Measurements from ENCODE around the gene BMP15. TPM values are rescaled to one million over a fixed set of nuclear protein-coding genes. Genes with fewer than 3 reads are reported as not detected.

The BMP15 gene
- not detected in 2 replicates for total RNA-seq
- not detected in 2 replicates for polyA plus RNA-seq
- not detected in 2 replicates for polyA plus RNA-seq (2011; cell fraction: cytosol; rRNA removed)
- polyA plus RNA-seq (2011; cell fraction: nucleus; rRNA removed) = not detected in 2 replicates
- not detected in 2 replicates for polyA plus RNA-seq (2012)
- polyA minus RNA-seq = not detected in 2 replicates
- not detected for polyA minus RNA-seq (2011; cell fraction: cytosol; rRNA and poly(A)+ RNA removed)
- polyA minus RNA-seq (2011; cell fraction: nucleus; rRNA and poly(A)+ RNA removed) = not detected in 2 replicates
- Bru-seq, nascent RNA = not detected
- BruChase-seq, experiment 1, labeled RNA remaining after a 6-hour chase = not detected
- BruChase-seq, experiment 2, labeled RNA remaining after a 2-hour chase = not detected
- long read RNA-seq = 0 reads

DNA sequence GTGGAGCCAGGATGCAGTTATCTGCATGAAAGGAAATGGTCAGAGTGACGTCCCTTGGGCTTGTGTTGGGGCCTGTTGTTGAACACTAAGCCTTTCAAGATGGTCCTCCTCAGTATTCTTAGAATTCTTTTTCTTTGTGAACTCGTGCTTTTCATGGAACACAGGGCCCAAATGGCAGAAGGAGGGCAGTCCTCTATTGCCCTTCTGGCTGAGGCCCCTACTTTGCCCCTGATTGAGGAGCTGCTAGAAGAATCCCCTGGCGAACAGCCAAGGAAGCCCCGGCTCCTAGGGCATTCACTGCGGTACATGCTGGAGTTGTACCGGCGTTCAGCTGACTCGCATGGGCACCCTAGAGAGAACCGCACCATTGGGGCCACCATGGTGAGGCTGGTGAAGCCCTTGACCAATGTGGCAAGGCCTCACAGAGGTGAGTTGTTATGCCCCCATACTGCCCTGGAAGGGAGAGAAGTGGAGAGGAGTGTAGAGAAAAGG is at the start of gene BMP15:
Gene BMP15, plus strand, starts transcription at position 51 of the 492 bp plus-strand sequence. Its CDS starts 49 bp downstream, at position 100.
- no peaks in the 10 kb centered on the region for H3K27me3 ChIP-seq (ENCODE audit: control insufficient read depth in 2 of 2, insufficient read depth in 2 of 2, low read length in 2 of 2)
- no peaks in the 10 kb centered on the region for H3K79me2 ChIP-seq (ENCODE audit: control insufficient read depth, insufficient read depth, low read length)
- no TSS peak for BruUV-seq (replicated peaks)
- TF ChIP-seq FOS (IDR thresholded peaks at IDR 0.05; ENCODE audit: borderline replicate concordance, insufficient read depth, low read length) (no peak), JUN (IDR thresholded peaks at IDR 0.05; ENCODE audit: borderline replicate concordance, insufficient read depth, insufficient read length, low read depth) (no peak), MYC (IDR thresholded peaks at IDR 0.05; ENCODE audit: low read depth, low read length) (no peak), GATA2 (IDR thresholded peaks at IDR 0.05; ENCODE audit: insufficient read depth, insufficient read length, low read depth, low read length) (no peak), POLR2AphosphoS5 (IDR thresholded peaks at IDR 0.05; ENCODE audit: insufficient read depth, low read depth, low read length) (no peak), EZH2 (IDR thresholded peaks at IDR 0.05; ENCODE audit: borderline replicate concordance, low read depth, low read length, severe bottlenecking) (no peak), POLR2A (IDR thresholded peaks at IDR 0.05; ENCODE audit: low read depth, low read length) (no peak)
- TF ChIP-seq, protein P1, sequence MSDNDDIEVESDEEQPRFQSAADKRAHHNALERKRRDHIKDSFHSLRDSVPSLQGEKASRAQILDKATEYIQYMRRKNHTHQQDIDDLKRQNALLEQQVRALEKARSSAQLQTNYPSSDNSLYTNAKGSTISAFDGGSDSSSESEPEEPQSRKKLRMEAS (IDR thresholded peaks at IDR 0.05; ENCODE audit: insufficient read depth, insufficient read length) = no peak
- TF ChIP-seq, protein P2, sequence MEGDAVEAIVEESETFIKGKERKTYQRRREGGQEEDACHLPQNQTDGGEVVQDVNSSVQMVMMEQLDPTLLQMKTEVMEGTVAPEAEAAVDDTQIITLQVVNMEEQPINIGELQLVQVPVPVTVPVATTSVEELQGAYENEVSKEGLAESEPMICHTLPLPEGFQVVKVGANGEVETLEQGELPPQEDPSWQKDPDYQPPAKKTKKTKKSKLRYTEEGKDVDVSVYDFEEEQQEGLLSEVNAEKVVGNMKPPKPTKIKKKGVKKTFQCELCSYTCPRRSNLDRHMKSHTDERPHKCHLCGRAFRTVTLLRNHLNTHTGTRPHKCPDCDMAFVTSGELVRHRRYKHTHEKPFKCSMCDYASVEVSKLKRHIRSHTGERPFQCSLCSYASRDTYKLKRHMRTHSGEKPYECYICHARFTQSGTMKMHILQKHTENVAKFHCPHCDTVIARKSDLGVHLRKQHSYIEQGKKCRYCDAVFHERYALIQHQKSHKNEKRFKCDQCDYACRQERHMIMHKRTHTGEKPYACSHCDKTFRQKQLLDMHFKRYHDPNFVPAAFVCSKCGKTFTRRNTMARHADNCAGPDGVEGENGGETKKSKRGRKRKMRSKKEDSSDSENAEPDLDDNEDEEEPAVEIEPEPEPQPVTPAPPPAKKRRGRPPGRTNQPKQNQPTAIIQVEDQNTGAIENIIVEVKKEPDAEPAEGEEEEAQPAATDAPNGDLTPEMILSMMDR (IDR thresholded peaks at IDR 0.05; ENCODE audit: extremely low read depth in 1 of 2, insufficient read depth in 1 of 2, low read depth in 1 of 2, low read length in 2 of 2) = no peak
- no peaks in the 10 kb centered on the region for H3K9me3 ChIP-seq (replicated peaks; ENCODE audit: control insufficient read depth, insufficient read depth, low read length)
- no peak for DNase-seq (ENCODE audit: low read depth, low spot score)
- intact Hi-C loops (cut with micrococcal nuclease) = no loop called here
- H3K9ac ChIP-seq (replicated peaks; ENCODE audit: extremely low read depth, insufficient read depth, low read length) = no peak within 1 kb of the TSS
- POLR2A ChIA-PET = no interaction called here
- no peaks in the 10 kb centered on the region for H4K20me1 ChIP-seq (replicated peaks; ENCODE audit: control insufficient read depth, extremely low read depth, insufficient read depth, low read length)
- no peak within 1 kb of the TSS for H2AFZ ChIP-seq (ENCODE audit: low read depth, low read length)
- CTCF ChIA-PET = interaction anchor here (1.2 kb wide), 1 partner anchor 219 kb away, joined by 3 read pairs; no protein-coding TSS in a partner anchor
- H3K4me1 ChIP-seq (ENCODE audit: control insufficient read depth, extremely low read depth, insufficient read depth, low read length) = peaks cover 6% of the 10 kb centered on the region
- no peak within 1 kb of the TSS for H3K27ac ChIP-seq (ENCODE audit: insufficient read depth, low read depth, low read length)
- H3K9me1 ChIP-seq (replicated peaks; ENCODE audit: control insufficient read depth, extremely low read depth, insufficient read depth, low read length) = no peaks in the 10 kb centered on the region
- FAIRE-seq = no peak
- no peaks in the 10 kb centered on the region for H3K36me3 ChIP-seq (ENCODE audit: control insufficient read depth in 2 of 2, extremely low read depth in 1 of 2, insufficient read depth in 2 of 2, low read length in 2 of 2)
- no peak within 1 kb of the TSS for H3K4me2 ChIP-seq (ENCODE audit: insufficient read depth, low read length)
- H3K4me3 ChIP-seq (replicated peaks in 1 of 3; ENCODE audit: insufficient read depth in 1 of 3, low read depth in 1 of 3, low read length in 3 of 3) = no peak within 1 kb of the TSS
- dilution Hi-C loops (cut with MboI; ENCODE audit: extremely low pct_ligation_motif_present, low sequenced_read_pairs) = no loop called here
